T-helper 1 cell treated with Interleukin-12 subunit alpha and Interleukin-12 subunit beta and Interleukin-4 antibody, amounts not matched to agents 30 ng/mL and 1 ng/mL, for 36 hours (primary cell): ENCODE measurements around the gene OXA1L. TPM values are rescaled to one million over a fixed set of nuclear protein-coding genes. Genes with fewer than 3 reads are reported as not detected.
"Not testable (repeated sequence)": the region's sequence is repeated elsewhere in the genome, so short reads cannot be mapped to it uniquely, and the experiment has no call there.

Source experiments
- intact Hi-C: fragments of 100-400 bp; cut with micrococcal nuclease; formaldehyde crosslinking; loops from one replicate; pipeline ENCODE4 v1.15.1; 2024
- total RNA-seq: library from RNA; stranded (reverse); gene quantifications from 2 replicates; pipeline ENCODE4 v1.2.3, GENCODE V29; 2022

OXA1L gene
- 119 and 120 TPM in 2 replicates for total RNA-seq

DNA sequence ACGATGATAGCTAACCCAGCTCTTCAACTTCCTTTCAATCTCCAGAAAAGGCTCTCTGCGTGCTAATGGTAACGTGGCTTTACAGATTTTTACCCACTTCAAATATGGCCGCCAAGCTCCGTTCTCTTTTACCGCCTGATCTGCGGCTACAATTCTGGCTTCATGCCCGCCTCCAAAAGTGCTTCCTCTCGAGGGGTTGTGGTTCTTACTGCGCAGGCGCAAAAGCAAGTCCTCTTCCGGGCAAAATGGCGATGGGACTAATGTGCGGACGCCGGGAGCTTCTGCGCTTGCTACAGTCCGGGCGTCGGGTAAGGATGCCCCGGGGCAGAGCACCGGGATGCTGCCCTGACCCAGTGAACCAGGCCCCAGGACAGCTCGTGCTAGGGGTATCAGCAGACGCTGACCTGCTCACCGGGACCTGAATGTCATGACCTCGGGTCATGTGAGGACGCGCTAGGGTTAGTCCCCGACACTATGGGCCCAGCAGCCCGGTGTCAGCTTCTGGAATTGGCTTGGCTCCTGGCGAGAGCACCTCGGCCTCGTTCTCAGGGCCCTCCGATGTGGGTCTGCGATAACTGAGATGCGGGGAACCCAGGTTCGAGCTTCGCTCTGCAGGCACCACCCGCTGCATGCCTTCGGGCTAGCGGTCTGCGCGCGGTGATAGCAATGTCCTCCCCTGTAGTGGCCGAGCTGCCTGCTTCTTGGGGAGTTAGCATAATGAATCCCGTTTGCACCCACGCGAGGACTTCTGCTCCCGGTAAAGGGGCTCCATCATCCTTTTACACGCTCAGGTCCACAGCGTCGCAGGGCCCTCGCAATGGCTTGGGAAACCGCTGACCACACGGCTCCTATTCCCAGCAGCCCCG, at the start of gene OXA1L:
Gene OXA1L, plus strand, starts transcription at position 232 of the 866 bp plus-strand sequence. Its CDS starts 14 bp downstream, at position 246.
- intact Hi-C loops: loop anchor here (1.0 to 5.0 kb wide), 11 partner anchors 29 to 849 kb away; partner anchors contain the start of genes ACIN1, C14orf119, DAD1 and LRP10

DNA sequence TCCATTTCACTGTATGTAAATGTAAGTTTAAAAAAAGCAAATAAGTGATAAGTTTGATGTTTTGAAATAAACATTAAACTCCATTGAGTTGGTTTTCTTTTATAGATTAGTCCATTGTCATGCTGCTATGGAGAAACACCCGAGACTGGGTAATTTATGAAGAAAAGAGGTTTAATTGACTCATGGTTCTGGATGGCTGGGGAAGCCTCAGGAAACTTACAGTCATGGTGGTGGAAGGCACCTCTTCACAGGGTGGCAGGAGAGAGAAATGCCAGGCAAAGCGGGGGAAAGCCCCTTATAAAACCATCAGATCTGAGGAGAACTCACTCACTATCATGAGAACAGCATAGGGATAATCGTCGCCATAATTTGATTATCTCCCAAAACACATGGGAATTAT, 48.4 kb upstream of the OXA1L start:
- intact Hi-C loops: no loop called here

DNA sequence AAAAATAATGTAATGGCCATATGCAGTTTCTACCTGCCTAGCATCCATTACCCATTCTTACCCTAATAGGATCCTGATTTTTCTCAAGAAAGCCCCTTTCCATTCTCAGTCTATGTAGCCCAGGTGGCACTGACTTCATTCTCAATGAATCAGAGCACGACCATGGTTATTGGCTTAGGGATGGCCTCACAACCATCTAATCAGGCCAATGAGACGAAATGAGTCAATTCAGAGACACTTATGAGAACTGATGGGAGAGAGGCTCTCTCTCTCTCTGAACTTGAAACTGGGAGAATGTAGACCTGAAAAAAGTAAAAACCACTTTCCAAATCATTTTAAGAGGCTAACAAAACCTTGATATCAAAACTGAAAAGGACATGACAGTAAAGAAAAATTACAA, 45.3 kb upstream of the OXA1L start:
- intact Hi-C loops: no loop called here

DNA sequence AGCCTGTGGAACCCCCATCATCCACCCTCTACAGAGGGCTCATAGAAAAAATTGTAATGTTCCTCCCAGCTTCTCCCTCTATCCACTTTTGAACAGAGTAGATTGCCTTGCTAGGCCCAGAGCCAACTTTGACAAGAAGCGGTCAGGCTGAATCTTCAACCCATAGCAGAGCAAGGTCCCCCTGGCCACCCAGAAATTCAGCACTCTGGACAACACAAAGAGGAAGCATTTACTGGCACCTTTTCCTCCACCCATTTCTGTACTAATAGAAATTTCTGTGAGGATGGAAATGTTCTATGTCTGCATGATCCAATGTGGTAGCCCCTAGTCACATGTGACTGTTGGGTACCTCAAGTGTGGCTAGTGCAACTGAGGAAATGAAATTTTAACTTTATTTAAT, 42.7 kb upstream of the OXA1L start:
- intact Hi-C loops: no loop called here

GRCh38 chr14:22724847-22725246, 41.6 kb upstream of the OXA1L start:
- intact Hi-C loops: not testable (repeated sequence)

DNA sequence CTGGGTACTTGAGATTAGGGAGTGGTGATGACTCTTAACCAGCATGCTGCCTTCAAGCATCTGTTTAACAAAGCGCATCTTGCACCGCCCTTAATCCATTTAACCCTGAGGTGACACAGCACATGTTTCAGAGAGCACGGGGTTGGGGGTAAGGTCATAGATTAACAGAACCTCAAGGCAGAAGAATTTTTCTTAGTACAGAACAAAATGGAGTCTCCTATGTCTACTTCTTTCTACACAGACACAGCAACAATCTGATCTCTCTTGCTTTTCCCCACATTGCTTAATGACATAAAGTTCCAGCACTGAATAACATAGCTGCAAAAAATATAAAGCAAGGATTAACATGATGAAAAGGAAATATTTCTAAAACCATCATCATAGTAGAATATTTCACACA, 41.1 kb upstream of the OXA1L start:
- intact Hi-C loops: not testable (repeated sequence)

DNA sequence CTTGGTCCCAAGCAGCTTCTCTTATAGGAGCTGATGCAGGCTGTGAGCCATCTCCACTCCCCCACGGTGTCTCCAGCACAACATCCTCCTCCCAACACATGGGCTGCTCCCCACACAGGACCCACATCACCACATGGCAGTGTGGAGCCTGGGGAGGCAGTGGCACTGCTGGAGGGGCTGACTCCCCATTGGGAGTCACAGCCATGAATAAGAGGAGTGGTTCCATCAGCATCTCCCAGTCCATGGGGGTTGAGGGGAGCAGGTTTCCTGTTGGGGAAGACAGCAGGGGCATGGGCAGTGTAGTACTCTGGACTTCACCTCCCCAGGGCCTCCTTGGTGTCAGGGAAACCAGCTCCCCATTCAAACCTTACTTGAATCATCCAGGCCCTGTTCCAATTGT, 40.5 kb upstream of the OXA1L start:
- intact Hi-C loops: no loop called here

- intact Hi-C loops: not testable (repeated sequence)
Measured at GRCh38 chr14:22732062-22732461, 34.4 kb upstream of the OXA1L start.

DNA sequence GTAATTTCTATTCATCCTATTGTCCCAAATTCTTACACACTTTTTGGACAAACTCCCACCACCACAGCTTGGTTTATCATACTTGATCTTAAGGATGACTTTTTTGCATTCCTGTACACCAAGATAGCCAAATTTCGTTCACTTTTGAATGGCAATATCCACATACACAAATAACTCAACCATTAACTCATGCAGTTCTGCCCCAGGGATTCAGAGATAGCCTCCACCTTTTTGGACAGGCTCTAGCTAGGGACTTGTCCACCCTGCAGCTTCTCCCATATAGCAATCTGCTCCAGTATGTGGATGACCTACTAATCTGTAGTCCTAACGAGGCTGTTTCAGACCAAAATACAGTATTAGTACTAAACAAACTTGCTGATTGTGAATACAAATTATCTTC, 32.7 kb upstream of the OXA1L start:
- intact Hi-C loops: no loop called here

DNA sequence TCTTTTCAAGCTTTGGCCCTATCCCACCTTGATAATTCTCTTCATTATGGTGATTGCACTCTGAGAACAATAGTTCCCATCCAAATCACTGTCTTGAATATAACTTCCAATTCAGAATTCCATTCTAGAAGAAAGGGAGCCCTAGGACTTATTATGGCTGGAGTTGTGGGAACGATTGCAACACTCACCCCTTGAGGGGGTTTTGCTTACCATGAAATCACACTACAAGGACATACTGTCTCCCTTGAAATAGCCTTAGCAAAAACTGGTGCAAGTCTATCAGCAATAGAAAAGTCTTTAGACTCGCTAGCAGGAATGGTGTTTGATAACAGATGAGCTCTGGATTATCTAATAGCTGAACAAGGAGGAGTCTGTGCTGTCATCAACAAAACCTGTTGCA, 31.4 kb upstream of the OXA1L start:
- intact Hi-C loops: no loop called here

DNA sequence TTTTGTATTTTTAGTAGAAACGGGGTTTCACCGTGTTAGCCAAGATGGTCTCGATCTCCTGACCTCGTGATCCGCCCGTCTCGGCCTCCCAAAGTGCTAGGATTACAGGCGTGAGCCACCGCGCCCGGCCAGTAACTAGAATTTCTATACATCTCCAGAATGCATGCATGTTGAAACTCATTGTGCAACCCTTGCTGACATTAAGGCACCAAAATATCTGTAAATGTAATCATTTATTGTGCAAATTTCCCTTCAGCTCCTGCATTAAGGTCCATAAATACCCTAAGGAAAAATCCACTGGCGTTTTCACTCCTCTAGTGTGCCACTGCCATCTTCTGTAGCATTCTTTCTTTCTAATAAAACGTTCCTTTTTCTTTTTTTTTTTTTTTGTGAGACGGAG, 30.1 kb upstream of the OXA1L start:
- intact Hi-C loops: not testable (repeated sequence)

DNA sequence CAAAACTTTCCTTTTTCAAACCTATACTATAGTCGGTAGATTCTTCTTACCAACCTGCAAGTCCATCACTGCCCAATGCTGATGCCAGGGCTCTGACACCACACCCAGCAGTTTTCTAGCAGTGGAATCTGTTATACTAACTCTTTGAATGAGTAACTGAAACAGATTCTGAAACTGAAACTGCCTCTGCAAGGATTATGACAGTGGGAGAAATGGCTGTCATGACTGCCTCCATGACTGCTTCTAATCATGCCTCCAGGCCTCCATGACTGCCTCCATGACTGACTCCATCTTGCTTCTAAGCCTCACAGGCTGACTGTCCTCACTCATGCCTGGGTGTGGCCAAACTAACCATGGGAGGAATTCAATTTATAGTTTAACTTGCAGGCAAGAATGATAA, 29.4 kb upstream of the OXA1L start:
- intact Hi-C loops: loop anchor here (1.0 kb wide), 2 partner anchors 24 to 29 kb away; partner anchors contain the start of gene OXA1L

DNA sequence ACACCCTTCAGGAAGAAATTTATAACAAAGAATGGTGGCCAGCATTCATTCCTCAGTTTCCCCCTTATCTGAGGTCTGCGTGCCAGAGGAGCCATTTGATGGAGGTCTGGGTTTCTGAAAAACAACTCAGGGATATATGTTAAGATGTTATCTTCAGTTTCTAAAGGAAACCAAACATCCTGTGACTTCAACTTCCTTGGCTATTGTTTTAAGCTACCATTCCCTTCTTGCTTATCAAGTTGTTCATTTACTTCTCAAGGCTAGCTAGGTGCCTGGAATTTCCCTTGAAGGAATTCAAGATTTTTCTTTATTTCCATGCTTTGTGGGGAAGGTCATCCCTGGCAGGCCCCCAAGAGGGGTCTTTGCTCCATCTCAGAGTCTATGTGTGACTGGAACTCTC, 27.1 kb upstream of the OXA1L start:
- intact Hi-C loops: no loop called here

DNA sequence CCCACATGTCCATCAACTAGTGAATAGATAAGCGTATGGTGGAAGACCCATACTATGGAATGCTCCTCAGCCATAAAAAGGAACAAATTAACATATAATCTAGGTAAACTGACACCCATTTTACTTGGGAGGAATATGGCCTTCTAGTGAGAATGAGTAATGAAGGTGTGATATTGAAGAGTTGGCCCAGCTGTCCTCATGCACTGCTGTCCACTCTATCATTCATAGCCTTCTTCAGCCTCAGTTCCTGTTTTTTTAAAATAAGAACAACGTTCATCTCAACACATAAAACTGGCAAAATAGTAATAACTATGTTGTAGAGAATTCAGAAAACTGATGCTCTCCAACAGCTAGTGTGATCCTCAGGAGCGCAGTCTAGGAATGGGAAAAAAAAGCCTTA, 26.5 kb upstream of the OXA1L start:
- intact Hi-C loops: no loop called here

GRCh38 chr14:22747769-22748168, 18.7 kb upstream of the OXA1L start:
- intact Hi-C loops: no loop called here

DNA sequence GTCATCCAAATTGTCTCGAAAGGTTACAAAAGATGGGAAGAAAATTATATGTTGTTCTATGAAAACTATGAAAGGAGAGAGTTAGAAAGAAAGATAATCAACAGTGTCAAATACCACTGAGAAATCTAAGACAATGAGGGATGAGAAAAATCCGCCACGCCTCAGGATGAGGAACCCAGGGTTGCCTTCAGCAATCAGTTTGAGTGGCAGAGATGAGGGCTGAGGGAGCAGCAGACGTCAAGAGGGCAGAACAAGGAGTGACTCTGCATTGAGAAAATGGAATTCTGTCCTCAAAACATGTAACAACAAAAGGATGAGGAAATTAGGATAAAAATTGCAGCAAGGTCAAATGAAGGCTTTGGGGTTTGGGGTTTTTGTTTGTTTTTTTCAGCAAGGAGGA, 18.3 kb upstream of the OXA1L start:
- intact Hi-C loops: no loop called here

DNA sequence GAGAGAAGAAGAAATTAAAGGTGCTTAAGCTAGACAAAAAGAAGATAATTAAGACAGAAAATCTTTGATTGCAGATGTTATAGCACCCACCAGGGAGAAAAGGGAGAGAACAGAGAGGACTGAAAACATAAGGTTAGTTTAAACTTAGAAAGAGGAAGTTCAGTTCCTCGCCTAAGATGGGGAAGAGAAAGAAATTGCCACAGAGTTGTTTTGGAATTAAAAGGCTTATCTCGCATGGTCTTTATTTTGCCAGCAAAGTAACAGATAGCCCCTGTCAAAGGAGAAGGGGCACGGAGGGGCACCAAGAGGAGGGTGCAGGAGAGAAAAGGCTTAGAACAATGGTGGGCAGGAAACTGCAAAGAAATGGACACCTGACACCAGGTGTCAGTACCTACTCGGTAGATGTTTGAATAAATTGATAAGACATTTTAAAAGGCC, 17.8 kb upstream of the OXA1L start:
- intact Hi-C loops: no loop called here

DNA sequence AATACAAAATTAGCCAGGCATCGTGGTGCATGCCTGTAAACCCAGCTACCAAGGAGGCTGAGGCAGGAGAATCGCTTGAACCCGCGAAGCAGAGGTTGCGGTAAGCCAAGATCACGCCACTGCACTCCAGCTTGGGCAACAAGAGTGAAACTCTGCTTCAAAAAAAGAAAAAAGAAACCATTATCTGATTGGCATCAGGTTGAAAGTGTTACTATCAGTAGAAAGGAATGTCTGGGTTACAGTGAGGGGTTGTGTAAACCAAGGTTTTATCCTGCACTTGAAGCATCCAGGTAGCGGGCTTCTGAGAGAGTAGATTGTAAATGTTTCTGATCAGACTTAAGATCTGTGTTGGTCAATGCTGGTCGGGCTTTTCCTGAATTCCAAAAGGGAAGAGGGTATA, 14.1 kb upstream of the OXA1L start:
- intact Hi-C loops: no loop called here

DNA sequence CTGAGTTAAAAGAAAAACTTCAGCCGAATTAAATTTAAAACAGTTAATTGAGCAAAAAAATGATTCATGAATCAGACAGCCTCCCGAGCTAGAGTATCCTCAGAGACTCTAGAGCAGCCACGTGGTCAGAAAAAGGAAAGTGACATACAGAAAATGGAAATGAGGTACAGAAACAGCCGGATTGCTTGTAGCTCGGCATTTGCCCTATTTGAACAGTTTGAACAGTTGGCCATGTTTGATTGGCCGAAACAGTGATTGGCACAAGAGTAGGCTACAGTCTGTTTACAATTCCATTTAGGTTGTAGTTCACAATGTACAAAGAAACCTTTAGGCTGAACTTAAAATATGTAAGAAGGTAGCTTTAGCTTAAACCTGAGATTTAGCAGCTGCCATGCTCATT, 12.9 kb upstream of the OXA1L start:
- intact Hi-C loops: no loop called here

- intact Hi-C loops: not testable (repeated sequence)
Measured at GRCh38 chr14:22757972-22758650, 8.4 kb upstream of the OXA1L start.

- intact Hi-C loops: no loop called here
Measured at GRCh38 chr14:22761734-22762133, 4.8 kb upstream of the OXA1L start.

GRCh38 chr14:22764382-22764781, 2.1 kb upstream of the OXA1L start:
- intact Hi-C loops: no loop called here

DNA sequence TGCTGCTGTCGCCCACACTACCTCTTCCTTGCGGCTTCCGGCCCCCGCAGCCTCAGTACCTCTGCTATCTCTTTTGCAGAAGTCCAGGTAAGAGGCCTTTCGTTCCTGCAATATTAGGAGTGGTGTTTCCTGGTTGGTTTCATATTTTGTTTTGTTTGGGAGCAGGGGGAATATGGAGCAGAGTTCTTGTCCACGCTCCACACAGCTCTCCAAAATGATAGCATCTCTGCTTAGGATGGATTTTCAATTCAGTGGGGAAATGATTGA, 768 bp downstream of the OXA1L start:
- intact Hi-C loops: loop anchor here (2.0 to 5.0 kb wide), 2 partner anchors 328 to 850 kb away; partner anchors contain the start of genes ACIN1 and C14orf119
